ENCODE data around the gene NUP155.

DNA sequence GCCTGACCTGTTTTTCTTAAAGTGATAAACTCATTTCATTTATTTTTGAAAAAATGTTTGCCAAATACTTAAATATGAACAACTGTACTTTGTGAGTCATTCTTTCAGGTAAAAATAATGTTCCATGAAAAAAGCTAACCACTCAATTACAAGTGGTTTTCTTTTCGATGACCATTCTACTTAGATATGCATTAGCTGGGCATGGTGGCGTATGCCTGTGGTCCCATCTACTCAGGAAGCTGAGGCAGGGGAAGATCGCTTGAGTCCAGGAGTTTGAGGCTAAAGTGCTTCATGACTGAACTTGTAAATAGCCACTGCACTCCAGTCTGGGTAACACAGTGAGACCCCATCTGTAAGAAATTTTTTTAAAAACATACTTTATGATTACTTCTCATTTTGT, 4.2 kb upstream of the NUP155 start:
- TF ChIP-seq NANOG (IDR thresholded peaks at IDR 0.05; ENCODE audit: borderline replicate concordance): no peak
- TF ChIP-seq, protein P1, sequence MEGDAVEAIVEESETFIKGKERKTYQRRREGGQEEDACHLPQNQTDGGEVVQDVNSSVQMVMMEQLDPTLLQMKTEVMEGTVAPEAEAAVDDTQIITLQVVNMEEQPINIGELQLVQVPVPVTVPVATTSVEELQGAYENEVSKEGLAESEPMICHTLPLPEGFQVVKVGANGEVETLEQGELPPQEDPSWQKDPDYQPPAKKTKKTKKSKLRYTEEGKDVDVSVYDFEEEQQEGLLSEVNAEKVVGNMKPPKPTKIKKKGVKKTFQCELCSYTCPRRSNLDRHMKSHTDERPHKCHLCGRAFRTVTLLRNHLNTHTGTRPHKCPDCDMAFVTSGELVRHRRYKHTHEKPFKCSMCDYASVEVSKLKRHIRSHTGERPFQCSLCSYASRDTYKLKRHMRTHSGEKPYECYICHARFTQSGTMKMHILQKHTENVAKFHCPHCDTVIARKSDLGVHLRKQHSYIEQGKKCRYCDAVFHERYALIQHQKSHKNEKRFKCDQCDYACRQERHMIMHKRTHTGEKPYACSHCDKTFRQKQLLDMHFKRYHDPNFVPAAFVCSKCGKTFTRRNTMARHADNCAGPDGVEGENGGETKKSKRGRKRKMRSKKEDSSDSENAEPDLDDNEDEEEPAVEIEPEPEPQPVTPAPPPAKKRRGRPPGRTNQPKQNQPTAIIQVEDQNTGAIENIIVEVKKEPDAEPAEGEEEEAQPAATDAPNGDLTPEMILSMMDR (conservative IDR thresholded peaks at IDR 0.05; ENCODE audit: low read depth in 2 of 2): no peak
- TF ChIP-seq, protein P2, sequence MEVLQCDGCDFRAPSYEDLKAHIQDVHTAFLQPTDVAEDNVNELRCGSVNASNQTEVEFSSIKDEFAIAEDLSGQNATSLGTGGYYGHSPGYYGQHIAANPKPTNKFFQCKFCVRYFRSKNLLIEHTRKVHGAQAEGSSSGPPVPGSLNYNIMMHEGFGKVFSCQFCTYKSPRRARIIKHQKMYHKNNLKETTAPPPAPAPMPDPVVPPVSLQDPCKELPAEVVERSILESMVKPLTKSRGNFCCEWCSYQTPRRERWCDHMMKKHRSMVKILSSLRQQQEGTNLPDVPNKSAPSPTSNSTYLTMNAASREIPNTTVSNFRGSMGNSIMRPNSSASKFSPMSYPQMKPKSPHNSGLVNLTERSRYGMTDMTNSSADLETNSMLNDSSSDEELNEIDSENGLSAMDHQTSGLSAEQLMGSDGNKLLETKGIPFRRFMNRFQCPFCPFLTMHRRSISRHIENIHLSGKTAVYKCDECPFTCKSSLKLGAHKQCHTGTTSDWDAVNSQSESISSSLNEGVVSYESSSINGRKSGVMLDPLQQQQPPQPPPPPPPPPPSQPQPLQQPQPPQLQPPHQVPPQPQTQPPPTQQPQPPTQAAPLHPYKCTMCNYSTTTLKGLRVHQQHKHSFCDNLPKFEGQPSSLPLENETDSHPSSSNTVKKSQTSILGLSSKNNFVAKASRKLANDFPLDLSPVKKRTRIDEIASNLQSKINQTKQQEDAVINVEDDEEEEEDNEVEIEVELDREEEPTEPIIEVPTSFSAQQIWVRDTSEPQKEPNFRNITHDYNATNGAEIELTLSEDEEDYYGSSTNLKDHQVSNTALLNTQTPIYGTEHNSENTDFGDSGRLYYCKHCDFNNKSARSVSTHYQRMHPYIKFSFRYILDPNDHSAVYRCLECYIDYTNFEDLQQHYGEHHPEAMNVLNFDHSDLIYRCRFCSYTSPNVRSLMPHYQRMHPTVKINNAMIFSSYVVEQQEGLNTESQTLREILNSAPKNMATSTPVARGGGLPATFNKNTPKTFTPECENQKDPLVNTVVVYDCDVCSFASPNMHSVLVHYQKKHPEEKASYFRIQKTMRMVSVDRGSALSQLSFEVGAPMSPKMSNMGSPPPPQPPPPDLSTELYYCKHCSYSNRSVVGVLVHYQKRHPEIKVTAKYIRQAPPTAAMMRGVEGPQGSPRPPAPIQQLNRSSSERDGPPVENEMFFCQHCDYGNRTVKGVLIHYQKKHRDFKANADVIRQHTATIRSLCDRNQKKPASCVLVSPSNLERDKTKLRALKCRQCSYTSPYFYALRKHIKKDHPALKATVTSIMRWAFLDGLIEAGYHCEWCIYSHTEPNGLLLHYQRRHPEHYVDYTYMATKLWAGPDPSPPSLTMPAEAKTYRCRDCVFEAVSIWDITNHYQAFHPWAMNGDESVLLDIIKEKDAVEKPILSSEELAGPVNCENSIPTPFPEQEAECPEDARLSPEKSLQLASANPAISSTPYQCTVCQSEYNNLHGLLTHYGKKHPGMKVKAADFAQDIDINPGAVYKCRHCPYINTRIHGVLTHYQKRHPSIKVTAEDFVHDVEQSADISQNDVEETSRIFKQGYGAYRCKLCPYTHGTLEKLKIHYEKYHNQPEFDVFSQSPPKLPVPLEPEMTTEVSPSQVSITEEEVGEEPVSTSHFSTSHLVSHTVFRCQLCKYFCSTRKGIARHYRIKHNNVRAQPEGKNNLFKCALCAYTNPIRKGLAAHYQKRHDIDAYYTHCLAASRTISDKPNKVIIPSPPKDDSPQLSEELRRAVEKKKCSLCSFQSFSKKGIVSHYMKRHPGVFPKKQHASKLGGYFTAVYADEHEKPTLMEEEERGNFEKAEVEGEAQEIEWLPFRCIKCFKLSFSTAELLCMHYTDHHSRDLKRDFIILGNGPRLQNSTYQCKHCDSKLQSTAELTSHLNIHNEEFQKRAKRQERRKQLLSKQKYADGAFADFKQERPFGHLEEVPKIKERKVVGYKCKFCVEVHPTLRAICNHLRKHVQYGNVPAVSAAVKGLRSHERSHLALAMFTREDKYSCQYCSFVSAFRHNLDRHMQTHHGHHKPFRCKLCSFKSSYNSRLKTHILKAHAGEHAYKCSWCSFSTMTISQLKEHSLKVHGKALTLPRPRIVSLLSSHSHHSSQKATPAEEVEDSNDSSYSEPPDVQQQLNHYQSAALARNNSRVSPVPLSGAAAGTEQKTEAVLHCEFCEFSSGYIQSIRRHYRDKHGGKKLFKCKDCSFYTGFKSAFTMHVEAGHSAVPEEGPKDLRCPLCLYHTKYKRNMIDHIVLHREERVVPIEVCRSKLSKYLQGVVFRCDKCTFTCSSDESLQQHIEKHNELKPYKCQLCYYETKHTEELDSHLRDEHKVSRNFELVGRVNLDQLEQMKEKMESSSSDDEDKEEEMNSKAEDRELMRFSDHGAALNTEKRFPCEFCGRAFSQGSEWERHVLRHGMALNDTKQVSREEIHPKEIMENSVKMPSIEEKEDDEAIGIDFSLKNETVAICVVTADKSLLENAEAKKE (CRISPR knock-in tag; IDR thresholded peaks at IDR 0.05): no peak
- TF ChIP-seq, protein P3, sequence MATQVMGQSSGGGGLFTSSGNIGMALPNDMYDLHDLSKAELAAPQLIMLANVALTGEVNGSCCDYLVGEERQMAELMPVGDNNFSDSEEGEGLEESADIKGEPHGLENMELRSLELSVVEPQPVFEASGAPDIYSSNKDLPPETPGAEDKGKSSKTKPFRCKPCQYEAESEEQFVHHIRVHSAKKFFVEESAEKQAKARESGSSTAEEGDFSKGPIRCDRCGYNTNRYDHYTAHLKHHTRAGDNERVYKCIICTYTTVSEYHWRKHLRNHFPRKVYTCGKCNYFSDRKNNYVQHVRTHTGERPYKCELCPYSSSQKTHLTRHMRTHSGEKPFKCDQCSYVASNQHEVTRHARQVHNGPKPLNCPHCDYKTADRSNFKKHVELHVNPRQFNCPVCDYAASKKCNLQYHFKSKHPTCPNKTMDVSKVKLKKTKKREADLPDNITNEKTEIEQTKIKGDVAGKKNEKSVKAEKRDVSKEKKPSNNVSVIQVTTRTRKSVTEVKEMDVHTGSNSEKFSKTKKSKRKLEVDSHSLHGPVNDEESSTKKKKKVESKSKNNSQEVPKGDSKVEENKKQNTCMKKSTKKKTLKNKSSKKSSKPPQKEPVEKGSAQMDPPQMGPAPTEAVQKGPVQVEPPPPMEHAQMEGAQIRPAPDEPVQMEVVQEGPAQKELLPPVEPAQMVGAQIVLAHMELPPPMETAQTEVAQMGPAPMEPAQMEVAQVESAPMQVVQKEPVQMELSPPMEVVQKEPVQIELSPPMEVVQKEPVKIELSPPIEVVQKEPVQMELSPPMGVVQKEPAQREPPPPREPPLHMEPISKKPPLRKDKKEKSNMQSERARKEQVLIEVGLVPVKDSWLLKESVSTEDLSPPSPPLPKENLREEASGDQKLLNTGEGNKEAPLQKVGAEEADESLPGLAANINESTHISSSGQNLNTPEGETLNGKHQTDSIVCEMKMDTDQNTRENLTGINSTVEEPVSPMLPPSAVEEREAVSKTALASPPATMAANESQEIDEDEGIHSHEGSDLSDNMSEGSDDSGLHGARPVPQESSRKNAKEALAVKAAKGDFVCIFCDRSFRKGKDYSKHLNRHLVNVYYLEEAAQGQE (IDR thresholded peaks at IDR 0.05; ENCODE audit: unreplicated experiment): no peak
- TF ChIP-seq CREB1 (CRISPR knock-in tag; IDR thresholded peaks at IDR 0.05; ENCODE audit: low read depth): no peak
- TF ChIP-seq EZH2 (IDR thresholded peaks at IDR 0.05; ENCODE audit: low read depth, unreplicated experiment): no peak
- TF ChIP-seq ZNF114 (CRISPR knock-in tag; IDR thresholded peaks at IDR 0.05): no peak

Measured in GM23338 (cell line).